Activated T-cell treated with anti-CD3 and anti-CD28 coated beads, Interleukin-2, amount 50 U/mL, for 72 hours (primary cell): Measurements from ENCODE around the gene GAD1. TPM values are rescaled to one million over a fixed set of nuclear protein-coding genes. Genes with fewer than 3 reads are reported as not detected.

Source experiments
- ATAC-seq, 2 donors: fragments of 150-1000 bp; cut with Tn5 transposase; replicated peaks in 1 of 2; 2 replicates each; pipeline ENCODE4 v1.10.0; 2021; ENCODE audit warnings: moderate library complexity in 2 of 2, mild to moderate bottlenecking in 1 of 2
- DNase-seq, 2 donors: peaks; one replicate each; pipeline ENCODE4 v3.0.0; 2021 to 2022; ENCODE audit warnings: mixed read lengths in 1 of 2
- H3K27ac Mint-ChIP-seq: one replicate; pipeline ENCODE4 v1.8.0; 2022; ENCODE audit warnings: mild to moderate bottlenecking, moderate library complexity, mixed read lengths
- H3K27me3 Mint-ChIP-seq: one replicate; pipeline ENCODE4 v1.8.0; 2022; ENCODE audit warnings: low read depth, mixed read lengths
- H3K36me3 Mint-ChIP-seq, 2 donors: one replicate each; pipeline ENCODE4 v1.8.0; 2022; ENCODE audit warnings: mixed read lengths in 2 of 2, mild to moderate bottlenecking in 1 of 2; ENCODE audit not compliant: insufficient read depth in 2 of 2
- H3K4me1 Mint-ChIP-seq: one replicate; pipeline ENCODE4 v1.8.0; 2022; ENCODE audit warnings: low read depth, mixed read lengths
- H3K4me3 Mint-ChIP-seq, 2 donors: one replicate each; pipeline ENCODE4 v1.8.0; 2022; ENCODE audit warnings: mild to moderate bottlenecking in 2 of 2, mixed read lengths in 2 of 2, moderate library complexity in 2 of 2
- H3K9me3 Mint-ChIP-seq, 2 donors: one replicate each; pipeline ENCODE4 v1.8.0; 2022; ENCODE audit warnings: mixed read lengths in 2 of 2
- total RNA-seq, 2 donors: library from RNA; stranded (reverse); gene quantifications; one replicate each; pipeline ENCODE4 v1.2.3, GENCODE V29; 2022

The GAD1 gene
- total RNA-seq, 2 donors from 2014 or later = 12.8 to 17.8 TPM

- Mint-ChIP-seq H3K27me3 (peaks cover 5% of the 10 kb centered on the region), H3K36me3 (peaks cover 1 to 7% of the 10 kb centered on the region in 2 donors), H3K9me3 (no peaks in the 10 kb centered on the region), H3K4me1 (peaks cover 19% of the 10 kb centered on the region), H3K27ac (no peak overlapping the region), H3K4me3 (no peak overlapping the region)
- ATAC-seq (peak in 1 of 2 donors; percentile 41), DNase-seq (no peak)
Measured at GRCh38 chr2:170840717-170841210, 24.1 kb downstream of the GAD1 start.

GRCh38 chr2:170842785-170843184, 26.1 kb downstream of the GAD1 start:
- H3K4me3 Mint-ChIP-seq = no peak overlapping the region
- peaks cover 19% of the 10 kb centered on the region for H3K4me1 Mint-ChIP-seq
- no peak overlapping the region for H3K27ac Mint-ChIP-seq
- DNase-seq (no peak), ATAC-seq (peak in 1 of 2 donors; percentile 40)
- no peaks in the 10 kb centered on the region for H3K9me3 Mint-ChIP-seq
- H3K36me3 Mint-ChIP-seq = peaks cover 1 to 4% of the 10 kb centered on the region in 2 donors
- no peaks in the 10 kb centered on the region for H3K27me3 Mint-ChIP-seq

GRCh38 chr2:170843656-170844055, 27.0 kb downstream of the GAD1 start:
- Mint-ChIP-seq H3K9me3 (no peaks in the 10 kb centered on the region), H3K27me3 (no peaks in the 10 kb centered on the region), H3K27ac (peak overlapping the region; percentile 40), H3K4me1 (peaks cover 19% of the 10 kb centered on the region), H3K36me3 (peaks cover 0 to 6% of the 10 kb centered on the region in 2 donors), H3K4me3 (peak overlapping the region; percentile 2 to 59)
- ATAC-seq = peak; percentile 67 to 70
- DNase-seq = peak; percentile 17 to 28

GRCh38 chr2:170845343-170845742, 28.7 kb downstream of the GAD1 start:
- no peak for ATAC-seq
- peak; percentile 22 to 23 for DNase-seq
- no peaks in the 10 kb centered on the region for H3K9me3 Mint-ChIP-seq
- H3K4me1 Mint-ChIP-seq = peaks cover 19% of the 10 kb centered on the region
- H3K4me3 Mint-ChIP-seq = no peak overlapping the region
- peaks cover 0 to 9% of the 10 kb centered on the region in 2 donors for H3K36me3 Mint-ChIP-seq
- no peak overlapping the region for H3K27ac Mint-ChIP-seq
- H3K27me3 Mint-ChIP-seq = no peaks in the 10 kb centered on the region

GRCh38 chr2:170846314-170846713, 29.6 kb downstream of the GAD1 start:
- no peak overlapping the region for H3K27ac Mint-ChIP-seq
- peaks cover 0 to 9% of the 10 kb centered on the region in 2 donors for H3K36me3 Mint-ChIP-seq
- no peaks in the 10 kb centered on the region for H3K9me3 Mint-ChIP-seq
- ATAC-seq = no peak
- DNase-seq = no peak
- no peaks in the 10 kb centered on the region for H3K27me3 Mint-ChIP-seq
- H3K4me3 Mint-ChIP-seq = no peak overlapping the region
- H3K4me1 Mint-ChIP-seq = peaks cover 19% of the 10 kb centered on the region

- ATAC-seq (no peak), DNase-seq (no peak)
- Mint-ChIP-seq H3K9me3 (no peaks in the 10 kb centered on the region), H3K4me3 (no peak overlapping the region), H3K27me3 (no peaks in the 10 kb centered on the region), H3K4me1 (peaks cover 16% of the 10 kb centered on the region), H3K36me3 (peaks cover 0 to 9% of the 10 kb centered on the region in 2 donors), H3K27ac (no peak overlapping the region)
Measured at GRCh38 chr2:170847716-170848115, 31.0 kb downstream of the GAD1 start.

GRCh38 chr2:170848587-170848986, 31.9 kb downstream of the GAD1 start:
- Mint-ChIP-seq H3K4me1 (peaks cover 7% of the 10 kb centered on the region), H3K4me3 (no peak overlapping the region), H3K27me3 (no peaks in the 10 kb centered on the region), H3K36me3 (peaks cover 0 to 9% of the 10 kb centered on the region in 2 donors), H3K27ac (no peak overlapping the region), H3K9me3 (no peaks in the 10 kb centered on the region)
- ATAC-seq (no peak), DNase-seq (no peak)

- H3K27ac Mint-ChIP-seq = no peak overlapping the region
- DNase-seq (no peak), ATAC-seq (no peak)
- H3K27me3 Mint-ChIP-seq = no peaks in the 10 kb centered on the region
- no peaks in the 10 kb centered on the region for H3K4me1 Mint-ChIP-seq
- peaks cover 0 to 9% of the 10 kb centered on the region in 2 donors for H3K36me3 Mint-ChIP-seq
- no peak overlapping the region for H3K4me3 Mint-ChIP-seq
- H3K9me3 Mint-ChIP-seq = no peaks in the 10 kb centered on the region
Measured at GRCh38 chr2:170850251-170850650, 33.6 kb downstream of the GAD1 start.

- Mint-ChIP-seq H3K27me3 (no peaks in the 10 kb centered on the region), H3K9me3 (no peaks in the 10 kb centered on the region), H3K4me1 (no peaks in the 10 kb centered on the region), H3K27ac (no peak overlapping the region), H3K4me3 (no peak overlapping the region), H3K36me3 (peaks cover 0 to 6% of the 10 kb centered on the region in 2 donors)
- DNase-seq = no peak
- no peak for ATAC-seq
Measured at GRCh38 chr2:170851635-170852034, 34.9 kb downstream of the GAD1 start.

- H3K27me3 Mint-ChIP-seq = no peaks in the 10 kb centered on the region
- H3K4me3 Mint-ChIP-seq = no peak overlapping the region
- DNase-seq (no peak), ATAC-seq (no peak)
- H3K4me1 Mint-ChIP-seq = no peaks in the 10 kb centered on the region
- no peak overlapping the region for H3K27ac Mint-ChIP-seq
- no peaks in the 10 kb centered on the region for H3K9me3 Mint-ChIP-seq
- peaks cover 1 to 6% of the 10 kb centered on the region in 2 donors for H3K36me3 Mint-ChIP-seq
Measured at GRCh38 chr2:170856066-170856465, 39.4 kb downstream of the GAD1 start.

- H3K36me3 Mint-ChIP-seq = peaks cover 0 to 2% of the 10 kb centered on the region in 2 donors
- no peaks in the 10 kb centered on the region for H3K4me1 Mint-ChIP-seq
- no peaks in the 10 kb centered on the region for H3K9me3 Mint-ChIP-seq
- H3K27ac Mint-ChIP-seq = no peak overlapping the region
- H3K27me3 Mint-ChIP-seq = no peaks in the 10 kb centered on the region
- DNase-seq (no peak), ATAC-seq (no peak)
- no peak overlapping the region for H3K4me3 Mint-ChIP-seq
Measured at GRCh38 chr2:170862286-170862902, 45.7 kb downstream of the GAD1 start.

- DNase-seq = no peak
- no peak for ATAC-seq
- H3K4me3 Mint-ChIP-seq = no peak overlapping the region
- no peak overlapping the region for H3K27ac Mint-ChIP-seq
- no peaks in the 10 kb centered on the region for H3K27me3 Mint-ChIP-seq
- no peaks in the 10 kb centered on the region for H3K9me3 Mint-ChIP-seq
- peaks cover 0 to 2% of the 10 kb centered on the region in 2 donors for H3K36me3 Mint-ChIP-seq
- H3K4me1 Mint-ChIP-seq = no peaks in the 10 kb centered on the region
Measured at GRCh38 chr2:170863087-170863486, 46.4 kb downstream of the GAD1 start.

GRCh38 chr2:170869036-170869435, 52.3 kb downstream of the GAD1 start:
- DNase-seq (no peak), ATAC-seq (no peak)
- Mint-ChIP-seq H3K27ac (no peak overlapping the region), H3K4me3 (no peak overlapping the region), H3K27me3 (peaks cover 9% of the 10 kb centered on the region), H3K4me1 (peaks cover 14% of the 10 kb centered on the region), H3K9me3 (no peaks in the 10 kb centered on the region), H3K36me3 (no peaks in the 10 kb centered on the region)

GRCh38 chr2:170869461-170869860, 52.8 kb downstream of the GAD1 start:
- no peaks in the 10 kb centered on the region for H3K36me3 Mint-ChIP-seq
- H3K4me1 Mint-ChIP-seq = peaks cover 14% of the 10 kb centered on the region
- peaks cover 9% of the 10 kb centered on the region for H3K27me3 Mint-ChIP-seq
- no peak overlapping the region for H3K27ac Mint-ChIP-seq
- no peak for ATAC-seq
- H3K9me3 Mint-ChIP-seq = no peaks in the 10 kb centered on the region
- no peak for DNase-seq
- no peak overlapping the region for H3K4me3 Mint-ChIP-seq
